CD4-positive, alpha-beta T cell treated with Interferon alpha-2 for 1 hour (primary cell): ENCODE data around the gene SLC13A3.
A peak's percentile ranks its signal among the peaks of the same experiment; 100 is the strongest.

Experiments used
- DNase-seq, 2 donors: peaks; one replicate each; pipeline ENCODE4 v3.0.0-alpha.2; 2020 to 2022

SLC13A3 gene

DNA sequence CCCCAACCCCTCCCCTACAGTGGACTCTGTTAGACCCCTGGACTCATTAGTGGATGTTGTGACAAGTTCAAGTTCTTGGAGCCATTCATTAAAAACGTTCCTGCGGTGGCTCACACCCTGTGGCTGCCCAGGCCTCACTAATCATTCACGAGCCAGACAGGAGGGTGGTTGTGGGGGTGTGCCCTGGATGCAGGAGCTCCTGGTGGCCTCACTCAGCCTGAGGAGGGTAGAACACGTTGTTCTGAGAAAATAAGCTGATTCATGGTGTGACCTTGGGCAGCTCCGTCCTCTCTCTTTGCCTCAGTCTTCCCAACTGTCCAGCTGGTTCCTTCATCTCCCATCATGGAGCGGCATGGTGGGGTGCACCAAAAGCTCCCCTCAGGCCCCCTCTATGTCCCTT lies 16.7 kb downstream of the SLC13A3 start:
- no peak for DNase-seq

DNA sequence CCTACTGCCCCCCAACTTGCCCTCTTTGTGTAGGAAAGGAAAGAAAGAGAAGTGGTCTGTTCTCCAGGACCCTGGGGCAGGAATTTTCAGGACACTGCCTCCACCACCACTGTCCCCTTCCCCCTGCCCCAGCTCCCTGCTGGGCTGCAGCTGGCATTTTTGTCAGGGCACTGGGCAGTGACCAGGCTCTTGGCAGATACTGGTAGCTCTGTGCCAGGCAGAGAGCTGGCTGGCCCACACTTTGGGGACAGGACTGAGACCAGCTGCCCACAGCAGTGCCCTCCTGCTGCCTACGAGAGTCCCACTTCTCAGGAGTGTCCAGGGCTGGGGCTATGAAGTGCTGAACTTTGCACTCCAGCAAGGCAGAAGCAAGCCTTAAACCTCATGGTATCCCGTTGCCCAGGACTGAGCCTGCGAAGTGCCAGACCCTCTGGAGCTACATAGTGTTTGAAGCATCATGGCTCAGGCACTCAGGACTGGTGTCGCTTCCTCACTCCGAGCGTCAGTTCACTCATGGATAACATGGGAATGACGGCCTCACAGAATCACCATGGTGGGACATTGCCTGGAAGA lies 19.3 kb downstream of the SLC13A3 start:
- no peak for DNase-seq

DNA sequence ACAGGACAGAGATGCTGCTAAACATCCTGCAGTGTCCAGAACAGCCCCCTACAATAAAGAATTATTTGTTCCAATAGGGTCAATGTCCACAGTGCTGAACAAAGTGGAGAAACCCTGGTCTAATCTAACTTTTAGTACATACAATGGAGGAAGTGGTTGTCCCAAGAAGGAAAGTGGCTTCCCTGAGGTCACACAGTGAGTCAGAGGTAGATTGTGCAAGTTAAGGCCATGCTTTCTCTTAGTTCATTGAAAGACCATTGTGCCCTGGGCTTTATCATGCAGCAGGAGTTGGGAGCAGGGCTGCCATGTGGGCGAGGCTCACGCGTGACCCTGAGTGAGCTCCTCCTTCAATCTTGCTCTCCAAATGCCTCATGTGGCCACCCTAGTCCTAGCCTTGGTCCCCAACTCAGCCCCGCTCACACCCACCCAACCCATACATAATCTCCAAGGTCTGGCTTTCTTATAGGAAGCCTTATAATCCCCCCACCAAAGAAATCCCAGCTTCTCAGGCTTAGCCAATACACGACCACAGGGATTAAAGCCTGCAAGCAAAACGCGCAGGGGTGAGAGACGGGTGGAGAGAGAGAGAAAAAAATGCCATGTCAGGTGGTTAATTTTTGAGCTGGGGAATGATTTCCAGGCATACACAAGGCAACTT lies 19.9 kb downstream of the SLC13A3 start:
- DNase-seq: peak in 1 of 2 donors; percentile 54

DNA sequence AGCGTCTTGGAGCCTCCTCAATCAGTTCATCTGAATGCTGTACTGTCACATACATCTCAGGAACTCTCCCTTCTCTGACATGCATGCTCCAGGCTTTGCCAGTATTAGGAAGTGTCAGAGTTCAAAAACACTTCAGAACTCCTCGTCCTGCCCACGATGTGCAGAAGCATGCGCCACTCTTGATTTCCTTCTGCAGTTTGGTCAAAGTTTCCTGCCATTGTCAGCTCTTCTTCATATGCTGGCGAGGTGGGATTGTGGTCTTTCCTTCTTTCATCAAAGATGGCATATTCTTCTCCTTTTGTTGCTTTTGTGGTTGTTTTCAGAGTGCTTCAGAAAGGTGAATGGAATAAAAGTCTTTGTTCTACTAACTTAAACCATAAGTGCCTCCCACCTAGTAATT lies 21.0 kb downstream of the SLC13A3 start:
- DNase-seq: no peak

DNA sequence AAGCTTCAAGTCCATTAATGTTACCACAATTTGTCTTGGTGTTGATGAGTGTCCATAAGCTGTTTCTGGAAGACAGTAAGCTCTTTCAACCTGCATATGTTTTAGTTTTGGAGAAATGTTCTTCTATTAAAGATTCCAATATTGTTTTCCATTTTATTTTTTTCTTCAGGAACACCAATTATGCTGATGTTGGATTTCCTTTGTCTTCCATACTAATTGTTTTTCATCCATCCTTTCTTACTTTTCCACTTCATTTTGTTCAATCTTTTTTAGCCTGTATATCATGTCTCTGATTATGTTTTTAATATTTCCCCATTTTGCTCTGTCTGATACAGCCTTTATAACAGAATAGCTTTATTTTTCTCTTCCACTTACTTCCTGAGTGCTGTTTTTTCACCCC lies 21.9 kb downstream of the SLC13A3 start:
- no peak for DNase-seq

DNA sequence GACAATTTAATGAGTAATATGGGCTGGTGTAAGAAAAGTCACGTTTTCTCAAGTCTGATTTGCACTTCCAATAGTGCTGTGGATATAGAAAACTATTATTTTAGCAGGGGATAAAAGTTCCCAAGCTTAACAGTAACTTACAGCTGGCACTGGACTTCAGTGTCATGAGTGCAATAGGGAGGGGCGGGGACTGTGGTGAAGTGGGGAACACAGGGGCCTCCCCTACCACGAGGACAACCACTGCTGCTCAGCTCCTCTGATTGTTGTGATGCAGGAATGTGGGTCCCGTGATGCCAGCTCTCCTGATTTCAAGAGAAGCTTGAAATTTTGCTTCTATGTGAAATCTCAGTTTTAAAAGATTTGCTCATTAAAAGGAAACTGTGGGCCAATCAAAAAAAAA lies 24.0 kb downstream of the SLC13A3 start:
- no peak for DNase-seq

DNA sequence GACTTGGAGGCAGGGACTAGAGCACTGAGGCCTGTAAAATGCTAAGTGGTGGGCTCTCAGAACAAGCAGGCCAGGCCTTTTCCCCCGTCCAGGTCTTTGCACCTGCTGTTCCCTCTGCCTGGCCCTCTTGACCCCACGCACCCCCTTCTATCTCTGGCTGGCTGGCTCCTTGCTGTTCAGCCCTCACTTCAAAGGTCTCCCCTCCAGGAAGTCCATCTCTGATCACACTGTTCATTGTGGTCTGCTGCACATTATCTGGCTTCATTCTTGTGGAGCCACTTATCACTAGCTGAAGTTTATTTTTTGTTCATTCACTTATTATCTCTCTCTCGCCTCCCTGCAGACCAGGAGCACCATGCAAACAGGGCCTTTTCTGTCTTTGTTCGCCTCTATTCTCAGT lies 24.5 kb downstream of the SLC13A3 start:
- DNase-seq: no peak

DNA sequence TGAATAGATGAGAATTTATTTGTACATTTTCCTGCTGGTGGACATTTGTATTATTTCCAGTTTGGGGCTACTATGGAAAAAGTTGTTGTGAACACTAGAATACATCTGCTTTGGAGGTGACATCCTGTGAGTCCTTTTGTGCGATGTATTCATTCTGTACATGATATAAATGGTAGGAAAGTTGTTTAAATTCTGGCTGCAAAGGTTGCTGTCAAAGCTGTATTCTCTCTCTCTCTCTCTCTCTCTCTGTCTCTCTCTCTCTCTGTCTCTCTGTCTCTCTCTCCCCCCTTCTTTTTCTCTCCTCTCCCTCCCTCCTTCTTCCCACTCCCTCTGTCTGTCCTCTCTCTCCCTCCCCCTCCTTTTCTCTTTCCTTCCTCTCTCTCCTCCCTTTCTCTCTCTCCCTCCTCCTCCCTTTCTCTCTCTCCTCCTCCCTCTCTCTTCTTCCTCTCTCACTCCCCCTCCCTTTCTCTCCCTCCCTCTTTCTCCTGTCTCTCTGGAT lies 25.3 kb downstream of the SLC13A3 start:
- DNase-seq: no peak

DNA sequence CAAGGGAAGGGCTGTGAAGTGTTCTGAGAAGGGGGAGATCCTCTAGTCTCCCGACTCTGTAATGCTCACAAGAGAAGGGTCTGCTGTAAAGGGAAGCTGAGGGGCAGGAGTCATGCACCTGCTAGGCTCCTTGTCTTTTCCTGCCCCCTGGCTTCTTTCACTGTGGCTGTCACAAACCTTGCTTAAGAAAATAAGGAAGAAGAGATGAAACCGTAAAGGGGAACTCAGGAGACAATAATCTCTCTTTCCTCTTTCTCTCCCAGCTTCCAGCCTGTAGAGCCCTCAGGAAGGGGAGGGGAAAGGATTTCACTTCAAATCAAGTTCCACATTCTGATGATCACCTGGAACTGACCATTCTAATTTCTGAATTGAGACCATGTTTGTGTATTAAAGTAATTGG lies 26.3 kb downstream of the SLC13A3 start:
- DNase-seq: no peak

DNA sequence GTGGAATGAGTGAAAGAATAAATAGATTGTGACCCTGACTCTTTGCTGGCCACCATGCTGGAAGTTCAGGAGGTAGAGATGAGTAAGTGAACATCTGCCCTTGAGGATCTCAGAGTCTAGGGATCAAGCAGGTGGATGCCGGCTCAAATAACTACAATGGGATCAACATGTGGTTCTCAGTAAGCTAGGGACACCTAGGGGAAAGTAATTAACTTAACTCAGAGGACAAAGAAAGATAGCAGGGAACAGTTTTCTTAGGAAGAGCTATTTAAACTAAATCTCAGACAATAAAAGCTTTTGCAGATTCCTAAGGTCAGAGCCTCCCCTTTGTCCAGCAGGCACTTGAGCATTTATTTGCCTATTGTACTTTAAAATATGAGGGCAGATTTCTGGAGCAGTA lies 29.1 kb downstream of the SLC13A3 start:
- no peak for DNase-seq

DNA sequence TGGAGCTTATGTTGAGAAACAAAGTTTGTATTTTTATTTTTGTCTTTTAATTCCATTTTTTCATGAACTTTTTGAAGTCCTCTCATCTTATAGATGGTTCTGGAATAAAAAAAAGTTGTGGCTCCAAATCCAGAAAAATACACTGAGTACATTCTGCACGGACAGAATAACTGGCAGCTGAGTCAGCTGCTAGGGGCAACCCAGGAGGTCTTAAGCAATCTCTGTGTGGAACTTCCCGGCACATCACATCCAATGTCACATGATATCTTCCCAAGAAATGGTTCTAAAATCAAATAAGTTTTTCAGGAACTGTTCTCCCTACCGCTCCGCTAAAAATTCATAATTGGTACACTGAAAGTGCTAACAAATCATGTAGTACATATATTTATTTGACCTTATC lies 29.8 kb downstream of the SLC13A3 start:
- DNase-seq: no peak

DNA sequence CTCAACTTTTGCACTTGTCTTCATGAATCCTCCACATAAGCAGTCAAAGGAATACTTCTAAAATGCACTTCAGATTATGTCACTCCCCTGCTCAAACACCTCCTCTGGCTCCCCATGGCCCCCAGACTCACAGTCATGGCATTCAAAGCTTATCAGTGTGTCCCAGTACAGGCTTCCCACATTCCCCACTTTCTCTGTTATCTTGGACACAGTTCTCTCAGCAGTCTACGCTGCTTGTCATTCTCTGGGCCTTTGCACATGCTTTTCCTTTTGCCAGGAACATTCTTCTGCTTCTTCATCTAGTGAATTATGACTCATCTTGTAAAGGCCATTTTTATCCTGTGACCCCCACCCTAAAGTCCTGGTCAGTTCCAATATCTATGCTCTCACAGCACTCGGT lies 31.8 kb downstream of the SLC13A3 start:
- DNase-seq: no peak

DNA sequence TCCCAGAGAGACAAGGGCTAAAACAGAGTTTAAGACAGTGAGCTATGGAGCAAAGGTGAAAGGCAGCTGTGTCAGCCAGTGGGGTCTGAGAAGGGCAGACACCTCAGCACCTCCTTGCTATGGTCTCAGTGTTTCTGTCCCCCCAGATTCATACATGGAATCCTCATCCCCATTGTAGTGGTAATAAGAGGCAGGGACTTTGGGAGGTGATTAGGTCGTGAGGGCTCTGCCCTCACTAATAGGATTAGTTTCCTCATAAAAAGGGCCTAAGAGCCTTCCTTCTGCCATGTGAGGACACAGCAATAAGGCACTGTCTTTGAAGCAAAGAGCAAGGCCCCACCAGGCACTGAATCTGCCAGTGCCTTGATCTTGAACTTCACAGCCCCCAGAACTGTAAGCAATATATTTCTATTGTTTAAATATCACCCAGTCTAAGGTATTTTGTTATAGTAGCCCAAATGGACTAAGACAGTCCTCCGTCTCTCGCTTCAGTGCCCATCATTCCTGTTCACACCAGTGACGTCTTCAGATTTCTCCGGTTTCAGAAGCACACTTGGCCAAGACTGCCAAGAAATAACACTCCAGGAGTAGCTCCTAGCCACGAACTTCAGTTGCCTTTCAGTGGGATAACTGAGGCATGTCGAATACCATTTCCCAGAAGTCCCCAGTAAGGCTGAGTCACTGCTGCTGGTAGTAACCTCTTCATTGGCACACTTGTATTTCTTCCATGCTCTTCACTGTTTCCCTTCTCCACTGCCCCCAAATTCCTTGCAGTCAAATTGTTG lies 32.8 kb downstream of the SLC13A3 start:
- no peak for DNase-seq

DNA sequence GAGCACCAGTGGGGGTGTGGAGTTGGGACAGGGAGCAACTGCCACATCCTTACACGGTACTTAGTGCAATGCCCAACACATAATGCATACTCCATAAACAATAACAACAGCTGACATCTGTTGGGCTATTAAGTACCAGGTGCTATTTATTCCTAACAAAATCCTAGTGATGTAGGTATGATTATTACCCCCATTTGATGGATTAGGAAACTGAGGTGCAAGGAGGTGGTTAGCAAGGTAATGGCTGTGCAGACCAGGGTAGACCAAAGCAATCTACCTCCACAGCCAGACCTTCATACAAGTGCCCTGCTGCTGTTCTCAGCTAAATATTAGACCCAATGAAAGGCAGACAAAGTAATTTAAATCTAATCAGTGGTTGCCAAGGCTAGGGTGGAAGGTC lies 36.8 kb downstream of the SLC13A3 start:
- no peak for DNase-seq

DNA sequence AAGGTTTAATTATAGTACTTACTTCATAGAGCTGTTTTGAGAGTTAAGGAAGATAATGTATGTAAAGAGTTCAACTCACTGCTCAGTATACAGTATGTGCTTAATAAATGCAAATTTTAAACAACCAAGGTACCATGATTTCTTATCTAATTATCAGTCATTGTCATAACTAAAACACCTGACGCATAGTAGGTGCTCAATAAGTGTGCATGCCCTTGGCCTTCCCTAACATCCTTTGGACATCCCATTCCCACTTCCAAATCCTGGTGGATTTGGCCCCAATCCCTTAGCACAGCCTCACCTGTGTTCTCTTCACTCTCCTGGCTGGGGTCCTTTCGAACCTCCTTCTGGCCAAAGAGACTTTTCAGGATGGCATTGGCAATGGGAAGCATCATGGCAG lies 41.1 kb downstream of the SLC13A3 start:
- no peak for DNase-seq

DNA sequence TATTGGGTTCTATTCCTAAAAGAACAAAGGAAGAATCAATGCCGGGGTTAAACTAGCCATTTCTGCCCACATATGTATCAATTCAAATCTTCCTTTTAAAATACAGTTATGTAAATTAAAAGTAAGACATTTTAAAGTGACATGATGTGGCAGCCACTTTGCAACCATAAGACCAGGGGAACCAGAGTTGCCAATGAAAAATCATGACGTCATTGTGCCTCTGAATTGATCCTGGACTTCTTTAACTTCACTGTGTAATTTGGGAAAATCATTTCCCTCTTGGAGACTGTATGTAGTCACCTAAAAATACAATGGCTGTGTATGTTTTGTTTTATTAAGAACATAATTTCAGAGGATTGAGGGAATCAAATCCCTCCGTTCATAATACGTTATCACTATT lies 42.2 kb downstream of the SLC13A3 start:
- DNase-seq: no peak

DNA sequence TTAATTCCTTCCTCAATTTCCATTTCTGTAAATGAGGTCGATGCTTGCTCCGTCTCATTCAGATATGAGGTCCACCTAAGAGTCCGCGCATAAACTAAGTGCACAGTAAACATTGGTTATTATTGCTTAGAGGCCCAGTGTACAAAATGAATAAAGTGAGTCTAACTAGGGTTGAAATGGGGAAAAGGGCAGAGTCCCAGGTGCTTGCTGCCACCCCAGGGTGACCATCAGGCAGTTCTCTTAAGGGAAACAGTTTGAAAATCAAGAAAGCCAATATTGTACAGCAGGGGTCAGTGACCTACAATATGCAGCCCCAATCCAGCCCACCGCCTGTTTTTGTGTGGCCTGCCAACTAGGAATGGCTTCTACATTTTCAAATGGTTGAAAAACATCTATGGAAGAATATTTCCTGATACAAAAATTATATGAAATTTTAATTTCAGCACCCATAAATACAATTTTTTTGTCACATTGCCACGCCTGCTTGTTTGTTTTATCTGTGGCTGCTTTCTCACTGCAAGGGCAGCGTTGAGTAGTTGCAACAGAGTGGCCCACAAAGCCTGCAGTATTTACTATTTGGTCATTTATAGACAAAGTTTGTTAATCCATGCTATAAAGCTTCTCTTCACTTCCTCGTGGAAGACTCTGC lies 43.3 kb downstream of the SLC13A3 start:
- no peak for DNase-seq

DNA sequence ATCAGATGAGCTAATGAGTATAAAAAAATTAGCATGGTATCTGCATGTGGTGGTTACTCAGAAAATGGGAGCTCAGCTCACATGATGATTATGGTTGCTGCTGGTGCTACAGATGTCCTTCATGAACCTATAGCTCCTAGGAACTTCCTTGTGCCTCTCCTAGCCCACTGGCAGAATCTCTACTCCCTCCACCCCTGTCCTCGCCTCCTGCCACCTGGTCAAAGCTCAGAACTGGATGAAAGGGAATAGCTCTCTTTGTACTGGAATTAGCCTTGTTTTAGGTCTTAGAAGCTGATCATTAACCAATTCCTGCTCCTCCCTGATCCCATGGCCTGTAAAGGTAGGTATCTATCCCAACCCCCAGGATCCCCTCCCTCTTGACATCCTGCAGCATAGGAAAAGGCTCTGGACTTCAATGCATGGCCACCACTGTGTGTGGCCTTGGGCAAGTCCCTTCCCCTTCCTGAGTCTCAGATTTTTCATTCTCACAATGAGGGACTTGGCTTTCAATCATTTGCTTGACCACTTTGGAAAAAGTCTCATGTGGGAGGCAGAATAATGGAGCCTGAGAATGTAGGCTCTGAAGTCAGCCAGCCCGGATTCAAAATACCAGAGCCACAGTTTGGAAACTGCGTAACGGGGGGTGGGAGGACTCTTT lies 43.9 kb downstream of the SLC13A3 start:
- no peak for DNase-seq

DNA sequence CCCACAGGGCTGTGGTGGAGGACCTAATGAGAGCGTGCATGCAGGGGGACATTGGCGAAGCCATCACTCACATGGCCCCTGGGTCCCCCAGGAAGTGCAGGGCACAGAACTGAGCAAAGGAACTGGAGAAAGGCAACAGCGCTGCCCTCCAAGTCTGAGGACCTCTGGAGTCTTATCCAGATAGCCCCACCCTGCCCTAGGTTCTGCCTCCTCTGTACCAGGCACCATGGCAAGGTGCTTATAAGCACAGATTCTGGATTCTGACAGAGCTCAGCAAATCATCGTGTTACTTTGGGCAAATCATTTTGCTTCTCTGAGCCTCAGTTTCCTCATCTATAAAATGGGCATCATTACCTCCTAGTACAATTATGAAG lies 44.5 kb downstream of the SLC13A3 start:
- DNase-seq: no peak

DNA sequence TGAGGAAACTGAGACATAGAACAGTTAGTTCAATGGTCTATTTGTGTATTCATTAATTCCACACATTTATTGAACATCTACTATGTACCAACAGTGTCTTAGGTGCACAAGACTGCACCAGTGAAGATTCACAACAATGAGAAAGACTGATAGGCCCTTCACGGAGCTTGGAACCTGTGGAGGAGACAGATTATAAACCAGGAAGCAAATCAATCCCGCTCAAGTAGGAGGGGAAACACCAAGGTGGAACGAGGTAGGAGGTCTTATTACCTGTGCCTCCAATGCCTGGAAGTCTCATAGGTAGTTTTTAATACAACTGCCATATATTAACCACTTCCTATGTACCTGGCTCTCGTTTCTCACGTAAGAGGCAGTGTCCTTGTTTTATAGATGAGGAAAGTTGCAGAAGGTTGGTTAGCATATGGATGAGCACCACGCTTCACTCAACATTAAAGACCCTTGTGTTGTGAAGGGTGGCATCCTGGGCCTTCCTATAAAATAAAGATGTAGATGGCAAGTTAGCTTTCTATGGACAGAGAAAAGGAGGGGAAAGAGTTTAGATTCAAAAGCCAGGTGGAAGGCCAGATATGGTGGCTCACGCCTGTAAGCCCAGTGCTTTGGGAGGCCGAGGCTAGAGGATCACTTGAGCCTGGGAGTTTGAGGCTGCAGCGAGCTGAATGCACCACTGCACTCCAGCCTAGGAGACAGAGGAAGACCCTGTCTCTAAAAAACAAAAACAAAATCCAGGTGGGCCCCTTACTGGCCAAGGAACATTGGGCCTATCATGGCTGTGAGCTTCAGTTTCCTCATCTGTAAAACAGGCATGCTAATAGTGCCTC lies 45.1 kb downstream of the SLC13A3 start:
- no peak for DNase-seq

DNA sequence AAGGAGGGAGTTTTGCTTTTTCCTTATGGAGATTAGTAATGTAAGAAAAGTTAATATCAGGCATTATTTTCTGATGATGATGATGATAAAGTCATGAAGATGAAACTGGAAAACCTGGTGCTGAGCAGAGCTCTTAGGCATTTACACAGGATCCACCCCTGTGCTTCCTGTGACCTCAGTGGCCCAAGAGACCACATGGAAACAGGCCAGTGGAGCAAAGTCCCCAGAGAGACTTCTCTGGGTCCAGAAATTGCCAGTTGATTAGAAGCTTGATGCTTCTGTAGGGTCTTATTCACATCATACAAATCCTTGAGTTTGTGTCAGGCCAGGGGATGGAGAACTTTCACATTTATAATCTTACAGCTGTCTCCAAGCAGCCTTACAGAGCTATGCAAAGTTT lies 46.1 kb downstream of the SLC13A3 start:
- DNase-seq: no peak

DNA sequence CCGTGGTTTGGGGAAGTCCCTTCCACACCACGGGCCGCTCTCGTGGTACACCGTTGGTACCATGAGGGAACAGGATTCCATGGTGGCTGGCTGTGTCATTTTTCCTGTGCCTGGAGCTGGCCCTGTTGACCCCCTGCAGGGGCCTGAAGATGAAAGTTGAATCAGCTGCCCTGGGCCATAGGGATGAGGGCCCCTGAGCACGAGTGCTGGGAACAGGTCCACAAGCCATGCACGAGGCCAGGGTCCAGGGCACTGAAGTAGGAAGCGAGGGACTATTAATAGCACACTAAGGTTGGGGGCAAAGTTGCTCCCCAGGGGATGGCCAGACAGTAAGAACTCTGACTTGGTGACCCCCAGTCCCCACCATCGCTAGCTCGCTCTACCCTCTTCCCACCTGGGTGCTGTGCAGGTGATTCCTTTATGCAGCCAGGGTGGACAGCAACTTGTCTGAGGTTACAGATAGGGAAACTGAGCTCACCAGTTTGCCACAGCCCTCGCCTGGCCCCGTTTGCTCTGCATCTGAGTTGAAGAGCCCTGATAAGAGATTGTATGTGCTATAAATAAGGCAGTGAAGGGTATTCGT lies 46.6 kb downstream of the SLC13A3 start:
- DNase-seq: no peak
